Measurements from ENCODE around the gene CARF.

CARF gene

GRCh38 chr2:203018181-203018580 is 106.1 kb downstream of the CARF start:
- peaks cover 3 to 18% of the 10 kb centered on the region in 2 donors for H3K4me1 ChIP-seq (ENCODE audit: control insufficient read depth in 2 of 2, insufficient read depth in 1 of 2, low read depth in 1 of 2, low read length in 2 of 2)
- no peak overlapping the region for H3K23ac ChIP-seq (ENCODE audit: low read depth, low read length, poor library complexity)
- no peak overlapping the region for H2BK15ac ChIP-seq (ENCODE audit: low read length)
- H3K27ac ChIP-seq (replicated peaks; ENCODE audit: low read length): no peak overlapping the region
- DNase-seq (ENCODE audit: low spot score): no peak
- H4K91ac ChIP-seq (ENCODE audit: low read depth, low read length, poor library complexity): no peak overlapping the region
- H3K14ac ChIP-seq (ENCODE audit: low read length): no peak overlapping the region
- H2BK5ac ChIP-seq (ENCODE audit: low read length): no peak overlapping the region
- no peak overlapping the region for H4K8ac ChIP-seq (ENCODE audit: low read depth, low read length)
- no peak overlapping the region for H3K9ac ChIP-seq (ENCODE audit: low read depth, low read length, poor library complexity)
- H3K4ac ChIP-seq (ENCODE audit: low read length): no peak overlapping the region
- no peak overlapping the region for H3K4me2 ChIP-seq (ENCODE audit: insufficient read depth, low read length, poor library complexity, severe bottlenecking)
- no peak overlapping the region for H2BK120ac ChIP-seq (ENCODE audit: low read depth, low read length)
- peak overlapping the region in 1 of 2 donors; percentile 25 for H3K4me3 ChIP-seq (ENCODE audit: low read length in 2 of 2)
- peaks cover 0 to 3% of the 10 kb centered on the region in 2 donors for H3K36me3 ChIP-seq (replicated peaks in 1 of 2; ENCODE audit: control insufficient read depth in 2 of 2, insufficient read depth in 2 of 2, low read length in 2 of 2)
- H3K18ac ChIP-seq (ENCODE audit: low read length): no peak overlapping the region
- no peaks in the 10 kb centered on the region for H3K27me3 ChIP-seq (ENCODE audit: control insufficient read depth in 3 of 3, insufficient read depth in 3 of 3, low read depth in 1 of 3, low read length in 3 of 3)
- no peak overlapping the region for H2BK12ac ChIP-seq (ENCODE audit: low read length)
- no CpG with 5 or more reads among the region's 1 CpG for WGBS, 2 donors (ENCODE audit: extremely low coverage in 2 of 2, insufficient read length in 2 of 2, insufficient replicate concordance in 1 of 2)
- H2AK5ac ChIP-seq (ENCODE audit: low read depth, low read length): no peak overlapping the region
- no peaks in the 10 kb centered on the region for H3K9me3 ChIP-seq (replicated peaks in 1 of 2; ENCODE audit: control insufficient read depth in 2 of 2, insufficient read depth in 1 of 2, low read depth in 1 of 2, low read length in 2 of 2)
- no peaks in the 10 kb centered on the region for H3K79me1 ChIP-seq (ENCODE audit: low read depth, low read length)
- H2AFZ ChIP-seq (ENCODE audit: low read length): peak overlapping the region; percentile 27

- Histone ChIP-seq H2BK5ac (ENCODE audit: low read length) (no peak overlapping the region), H3K27me3 (ENCODE audit: control insufficient read depth in 3 of 3, insufficient read depth in 3 of 3, low read depth in 1 of 3, low read length in 3 of 3) (no peaks in the 10 kb centered on the region), H3K14ac (ENCODE audit: low read length) (no peak overlapping the region), H3K23ac (ENCODE audit: low read depth, low read length, poor library complexity) (no peak overlapping the region), H3K27ac (replicated peaks; ENCODE audit: low read length) (no peak overlapping the region), H2AK5ac (ENCODE audit: low read depth, low read length) (no peak overlapping the region), H3K9ac (ENCODE audit: low read depth, low read length, poor library complexity) (no peak overlapping the region), H4K91ac (ENCODE audit: low read depth, low read length, poor library complexity) (no peak overlapping the region), H3K18ac (ENCODE audit: low read length) (no peak overlapping the region), H3K4me2 (ENCODE audit: insufficient read depth, low read length, poor library complexity, severe bottlenecking) (no peak overlapping the region), H2BK120ac (ENCODE audit: low read depth, low read length) (no peak overlapping the region), H3K36me3 (replicated peaks in 1 of 2; ENCODE audit: control insufficient read depth in 2 of 2, insufficient read depth in 2 of 2, low read length in 2 of 2) (peaks cover 0 to 3% of the 10 kb centered on the region in 2 donors), H3K4ac (ENCODE audit: low read length) (no peak overlapping the region), H4K8ac (ENCODE audit: low read depth, low read length) (no peak overlapping the region), H2AFZ (ENCODE audit: low read length) (no peak overlapping the region), H2BK12ac (ENCODE audit: low read length) (no peak overlapping the region), H2BK15ac (ENCODE audit: low read length) (no peak overlapping the region), H3K9me3 (replicated peaks in 1 of 2; ENCODE audit: control insufficient read depth in 2 of 2, insufficient read depth in 1 of 2, low read depth in 1 of 2, low read length in 2 of 2) (no peaks in the 10 kb centered on the region), H3K4me1 (ENCODE audit: control insufficient read depth in 2 of 2, insufficient read depth in 1 of 2, low read depth in 1 of 2, low read length in 2 of 2) (peaks cover 0 to 14% of the 10 kb centered on the region in 2 donors), H3K4me3 (ENCODE audit: low read length in 2 of 2) (no peak overlapping the region), H3K79me1 (ENCODE audit: low read depth, low read length) (no peaks in the 10 kb centered on the region)
- WGBS, 2 donors (ENCODE audit: extremely low coverage in 2 of 2, insufficient read length in 2 of 2, insufficient replicate concordance in 1 of 2): no CpG with 5 or more reads among the region's 2 CpGs
- no peak for DNase-seq (ENCODE audit: low spot score)
Measured at GRCh38 chr2:203019142-203019541, 107.1 kb downstream of the CARF start.

- no peak overlapping the region for H4K91ac ChIP-seq (ENCODE audit: low read depth, low read length, poor library complexity)
- no peak overlapping the region for H3K23ac ChIP-seq (ENCODE audit: low read depth, low read length, poor library complexity)
- no peak overlapping the region for H3K14ac ChIP-seq (ENCODE audit: low read length)
- H2BK5ac ChIP-seq (ENCODE audit: low read length): no peak overlapping the region
- H3K18ac ChIP-seq (ENCODE audit: low read length): no peak overlapping the region
- H3K9me3 ChIP-seq (replicated peaks in 1 of 2; ENCODE audit: control insufficient read depth in 2 of 2, insufficient read depth in 1 of 2, low read depth in 1 of 2, low read length in 2 of 2): no peaks in the 10 kb centered on the region
- H3K4me1 ChIP-seq (ENCODE audit: control insufficient read depth in 2 of 2, insufficient read depth in 1 of 2, low read depth in 1 of 2, low read length in 2 of 2): peaks cover 0 to 12% of the 10 kb centered on the region in 2 donors
- H3K79me1 ChIP-seq (ENCODE audit: low read depth, low read length): no peaks in the 10 kb centered on the region
- no peak overlapping the region for H3K27ac ChIP-seq (replicated peaks; ENCODE audit: low read length)
- no peak overlapping the region for H2AFZ ChIP-seq (ENCODE audit: low read length)
- H2BK12ac ChIP-seq (ENCODE audit: low read length): no peak overlapping the region
- no peak overlapping the region for H2AK5ac ChIP-seq (ENCODE audit: low read depth, low read length)
- H3K9ac ChIP-seq (ENCODE audit: low read depth, low read length, poor library complexity): no peak overlapping the region
- no CpG with 5 or more reads among the region's 4 CpGs for WGBS, 2 donors (ENCODE audit: extremely low coverage in 2 of 2, insufficient read length in 2 of 2, insufficient replicate concordance in 1 of 2)
- no peak overlapping the region for H2BK15ac ChIP-seq (ENCODE audit: low read length)
- no peaks in the 10 kb centered on the region for H3K36me3 ChIP-seq (replicated peaks in 1 of 2; ENCODE audit: control insufficient read depth in 2 of 2, insufficient read depth in 2 of 2, low read length in 2 of 2)
- no peaks in the 10 kb centered on the region for H3K27me3 ChIP-seq (ENCODE audit: control insufficient read depth in 3 of 3, insufficient read depth in 3 of 3, low read depth in 1 of 3, low read length in 3 of 3)
- no peak for DNase-seq (ENCODE audit: low spot score)
- H3K4me3 ChIP-seq (ENCODE audit: low read length in 2 of 2): no peak overlapping the region
- no peak overlapping the region for H4K8ac ChIP-seq (ENCODE audit: low read depth, low read length)
- H3K4me2 ChIP-seq (ENCODE audit: insufficient read depth, low read length, poor library complexity, severe bottlenecking): no peak overlapping the region
- no peak overlapping the region for H3K4ac ChIP-seq (ENCODE audit: low read length)
- H2BK120ac ChIP-seq (ENCODE audit: low read depth, low read length): no peak overlapping the region
Measured at GRCh38 chr2:203021991-203022390, 109.9 kb downstream of the CARF start.

- no peak overlapping the region for H2BK5ac ChIP-seq (ENCODE audit: low read length)
- H3K4ac ChIP-seq (ENCODE audit: low read length): no peak overlapping the region
- no peaks in the 10 kb centered on the region for H3K9me3 ChIP-seq (replicated peaks in 1 of 2; ENCODE audit: control insufficient read depth in 2 of 2, insufficient read depth in 1 of 2, low read depth in 1 of 2, low read length in 2 of 2)
- no peak overlapping the region for H3K4me3 ChIP-seq (ENCODE audit: low read length in 2 of 2)
- H3K4me1 ChIP-seq (ENCODE audit: control insufficient read depth in 2 of 2, insufficient read depth in 1 of 2, low read depth in 1 of 2, low read length in 2 of 2): peaks cover 0 to 12% of the 10 kb centered on the region in 2 donors
- H3K4me2 ChIP-seq (ENCODE audit: insufficient read depth, low read length, poor library complexity, severe bottlenecking): no peak overlapping the region
- H2BK15ac ChIP-seq (ENCODE audit: low read length): no peak overlapping the region
- no peak overlapping the region for H2BK120ac ChIP-seq (ENCODE audit: low read depth, low read length)
- no peaks in the 10 kb centered on the region for H3K36me3 ChIP-seq (replicated peaks in 1 of 2; ENCODE audit: control insufficient read depth in 2 of 2, insufficient read depth in 2 of 2, low read length in 2 of 2)
- no peak overlapping the region for H2BK12ac ChIP-seq (ENCODE audit: low read length)
- no peaks in the 10 kb centered on the region for H3K79me1 ChIP-seq (ENCODE audit: low read depth, low read length)
- H4K8ac ChIP-seq (ENCODE audit: low read depth, low read length): no peak overlapping the region
- no peak overlapping the region for H3K23ac ChIP-seq (ENCODE audit: low read depth, low read length, poor library complexity)
- H2AK5ac ChIP-seq (ENCODE audit: low read depth, low read length): no peak overlapping the region
- no peak overlapping the region for H4K91ac ChIP-seq (ENCODE audit: low read depth, low read length, poor library complexity)
- WGBS, 2 donors (ENCODE audit: extremely low coverage in 2 of 2, insufficient read length in 2 of 2, insufficient replicate concordance in 1 of 2): no CpG with 5 or more reads among the region's 1 CpG
- no peak overlapping the region for H2AFZ ChIP-seq (ENCODE audit: low read length)
- no peak overlapping the region for H3K9ac ChIP-seq (ENCODE audit: low read depth, low read length, poor library complexity)
- no peak for DNase-seq (ENCODE audit: low spot score)
- no peak overlapping the region for H3K27ac ChIP-seq (replicated peaks; ENCODE audit: low read length)
- H3K18ac ChIP-seq (ENCODE audit: low read length): no peak overlapping the region
- H3K27me3 ChIP-seq (ENCODE audit: control insufficient read depth in 3 of 3, insufficient read depth in 3 of 3, low read depth in 1 of 3, low read length in 3 of 3): no peaks in the 10 kb centered on the region
- no peak overlapping the region for H3K14ac ChIP-seq (ENCODE audit: low read length)
Measured at GRCh38 chr2:203022751-203023150, 110.7 kb downstream of the CARF start.
